B cell (primary cell): ENCODE data around the gene ZBTB8OS. TPM values are rescaled to one million over a fixed set of nuclear protein-coding genes. Genes with fewer than 3 reads are reported as not detected.
"Not testable (repeated sequence)": the region's sequence is repeated elsewhere in the genome, so short reads cannot be mapped to it uniquely, and the experiment has no call there.

Experiments used
- ATAC-seq: fragments of 200-7000 bp; cut with Tn5 transposase; one replicate; pipeline ENCODE4 v1.10.0; 2021; ENCODE audit warnings: low read depth, mild to moderate bottlenecking, moderate number of reproducible peaks, moderate library complexity
- CTCF ChIA-PET: fragments of 350-600 bp; sonication (Branson Sonifier 250); formaldehyde crosslinking; loops from one replicate; lab custom pipeline; 2021; ENCODE audit warnings: antibody characterized with exemption, inconsistent platforms; lab: Charles Lee
- POLR2A ChIA-PET: fragments of 350-600 bp; sonication (Branson Sonifier 250); formaldehyde crosslinking; loops from one replicate; lab custom pipeline; 2021; ENCODE audit warnings: antibody characterized with exemption; lab: Charles Lee
- DNase-seq: peaks from one replicate; pipeline ENCODE4 v3.0.0; 2013
- H2AFZ ChIP-seq: 2 replicates; pipeline ENCODE4 v1.6.1; 2012; ENCODE audit warnings: mild to moderate bottlenecking, low read depth, low read length; ENCODE audit not compliant: insufficient read depth, poor library complexity, severe bottlenecking
- H3K27ac ChIP-seq, 2 donors: 1 replicate in 1 of 2; 2 replicates in 1 of 2; pipeline ENCODE4 v1.5.1; 2012 to 2013; ENCODE audit warnings: low read length in 2 of 2, mild to moderate bottlenecking in 2 of 2, moderate library complexity in 1 of 2
- H3K27me3 ChIP-seq, 4 experiments: fragments of 200-600 bp in 1 of 4; sonication (generic) in 1 of 4; replicated peaks in 1 of 4; 1 replicate in 2 of 4; 2 replicates in 2 of 4; pipeline versions ENCODE4 v1.6.1 to v1.7.0; 2013 to 2016; ENCODE audit warnings: low read length in 3 of 4, mild to moderate bottlenecking in 2 of 4, mixed read lengths in 1 of 4, moderate library complexity in 1 of 4; ENCODE audit not compliant: insufficient read depth in 4 of 4, control insufficient read depth in 3 of 4; ENCODE audit errors: control extremely low read depth in 1 of 4
- H3K36me3 ChIP-seq, 2 experiments: replicated peaks in 1 of 2; 1 replicate in 1 of 2; 2 replicates in 1 of 2; pipeline versions ENCODE4 v1.6.1 to v1.7.1; 2013; ENCODE audit warnings: low read length in 1 of 2; ENCODE audit not compliant: insufficient read depth in 2 of 2, control insufficient read depth in 1 of 2; ENCODE audit errors: control extremely low read depth in 1 of 2, extremely low read depth in 1 of 2
- H3K4me1 ChIP-seq, 2 donors: fragments of 200-600 bp in 1 of 2; sonication (generic) in 1 of 2; 1 replicate in 1 of 2; 2 replicates in 1 of 2; pipeline versions ENCODE4 v1.5.1 to v1.6.1; 2013 to 2017; ENCODE audit warnings: low read length in 2 of 2; ENCODE audit not compliant: control insufficient read depth in 2 of 2, insufficient read depth in 2 of 2
- H3K4me2 ChIP-seq: replicated peaks from 2 replicates; pipeline ENCODE3; 2012; ENCODE audit warnings: mild to moderate bottlenecking, low read depth, low read length; ENCODE audit not compliant: poor library complexity, severe bottlenecking
- H3K4me3 ChIP-seq, 5 experiments: fragments of 200-600 bp in 1 of 5; sonication (generic) in 1 of 5; 1 replicate in 3 of 5; 2 replicates in 2 of 5; pipeline versions ENCODE4 v1.5.1 to v1.7.0; 2011 to 2016; ENCODE audit warnings: low read length in 4 of 5, mild to moderate bottlenecking in 4 of 5, low read depth in 2 of 5, control low read depth in 1 of 5, moderate library complexity in 1 of 5; ENCODE audit not compliant: insufficient read depth in 1 of 5; ENCODE audit errors: control extremely low read depth in 1 of 5, extremely low read depth in 1 of 5
- H3K79me2 ChIP-seq: fragments of 200-600 bp; sonication (generic); one replicate; pipeline ENCODE4 v1.6.0; 2016; ENCODE audit warnings: low read length; ENCODE audit not compliant: control insufficient read depth, insufficient read depth
- H3K9ac ChIP-seq: fragments of 200-600 bp; sonication (generic); 2 replicates; pipeline ENCODE4 v1.6.1; 2017; ENCODE audit warnings: mild to moderate bottlenecking, low read length, moderate library complexity
- H3K9me3 ChIP-seq, 3 donors: one replicate each; pipeline versions ENCODE4 v1.6.1 to v1.7.1; 2013; ENCODE audit warnings: low read length in 2 of 3; ENCODE audit not compliant: control insufficient read depth in 2 of 3, insufficient read depth in 1 of 3; ENCODE audit errors: control extremely low read depth in 1 of 3
- H4K20me1 ChIP-seq: 2 replicates; pipeline ENCODE4 v1.6.0; 2012; ENCODE audit warnings: mild to moderate bottlenecking, low read length; ENCODE audit not compliant: insufficient read depth, control insufficient read depth, poor library complexity, severe bottlenecking
- H3K27ac Mint-ChIP-seq: one replicate; pipeline ENCODE4 v1.8.0; 2021; ENCODE audit warnings: mixed read lengths
- H3K27me3 Mint-ChIP-seq: one replicate; pipeline ENCODE4 v1.8.0; 2021; ENCODE audit warnings: mixed read lengths
- H3K4me1 Mint-ChIP-seq: one replicate; pipeline ENCODE4 v1.8.0; 2021; ENCODE audit warnings: mixed read lengths
- H3K4me3 Mint-ChIP-seq: one replicate; pipeline ENCODE4 v1.8.0; 2021; ENCODE audit warnings: mixed read lengths
- H3K9me3 Mint-ChIP-seq: one replicate; pipeline ENCODE4 v1.8.0; 2022; ENCODE audit warnings: mixed read lengths; ENCODE audit not compliant: insufficient read depth
- CTCF ChIP-seq: fragments of 200-600 bp; IDR thresholded peaks from one replicate; pipeline ENCODE4 v1.8.0; 2022; ENCODE audit warnings: antibody characterized with exemption, mild to moderate bottlenecking
- EZH2 ChIP-seq: IDR thresholded peaks from 2 replicates; pipeline ENCODE4 v1.6.1; 2012; ENCODE audit warnings: borderline replicate concordance, low read depth, mild to moderate bottlenecking, moderate library complexity, low read length; ENCODE audit not compliant: insufficient read depth, poor library complexity, severe bottlenecking
- WGBS: methylation state at CpG from one replicate; pipeline ENCODE4 v1.1.5; 2013; ENCODE audit warnings: missing lambda C conversion rate; ENCODE audit not compliant: insufficient coverage; 5-methylcytosine and 5-hydroxymethylcytosine counted together
- intact Hi-C: fragments of 100-400 bp; cut with micrococcal nuclease; formaldehyde crosslinking; loops from one replicate; pipeline ENCODE4 v1.10.0; 2022
- polyA plus RNA-seq: library from polyadenylated mRNA; depleted of rRNA; stranded (reverse); fragments of >200 nt; gene quantifications from 2 replicates; pipeline ENCODE4 v1.2.3, GENCODE V29; 2012
- total RNA-seq, 2 donors: library from RNA; stranded (reverse); fragments of 120-200 nt in 1 of 2; gene quantifications; 1 replicate in 1 of 2; 2 replicates in 1 of 2; pipeline versions ENCODE4 v1.2.3 to v1.2.4, GENCODE V29; 2013 to 2022

The ZBTB8OS gene
- total and polyA plus RNA-seq, 2 donors (not counting 1 experiment from before 2014, with no cell fraction given): 35.1 to 50.9 TPM

- H3K4me3 Mint-ChIP-seq, H3K4me1 ChIP-seq, ATAC-seq, intact Hi-C loops, H3K27me3 ChIP-seq, H2AFZ ChIP-seq, H3K4me1 Mint-ChIP-seq, POLR2A ChIA-PET, H3K27ac Mint-ChIP-seq, H3K27ac ChIP-seq, H3K9ac ChIP-seq, H3K27me3 Mint-ChIP-seq, DNase-seq, H3K4me3 ChIP-seq, H3K9me3 Mint-ChIP-seq, H3K9me3 ChIP-seq, CTCF ChIA-PET, H3K4me2 ChIP-seq: not testable (repeated sequence)
- Histone ChIP-seq H3K79me2 (peaks cover 86% of the 10 kb centered on the region), H3K36me3 (peaks cover 0 to 12% of the 10 kb centered on the region in 2 experiments), H4K20me1 (peaks cover 39% of the 10 kb centered on the region)
- WGBS: 91% methylated on average over 5 of the region's 8 CpGs
Observed at GRCh38 chr1:32642292-32642827, 8.0 kb downstream of the ZBTB8OS start.

GRCh38 chr1:32639489-32640075 is 10.8 kb downstream of the ZBTB8OS start:
- Mint-ChIP-seq H3K9me3 (no peaks in the 10 kb centered on the region), H3K4me1 (peaks cover 1% of the 10 kb centered on the region), H3K27me3 (no peaks in the 10 kb centered on the region), H3K4me3 (no peak overlapping the region), H3K27ac (no peak overlapping the region)
- H3K9ac ChIP-seq: no peak overlapping the region
- no peaks in the 10 kb centered on the region for H3K9me3 ChIP-seq
- no peaks in the 10 kb centered on the region for H3K4me1 ChIP-seq
- H2AFZ ChIP-seq: no peak overlapping the region
- WGBS: 100% methylated on average over 1 of the region's 1 CpG
- H4K20me1 ChIP-seq: peaks cover 46% of the 10 kb centered on the region
- no peak overlapping the region for H3K4me3 ChIP-seq
- ATAC-seq (no peak), DNase-seq (no peak)
- TF ChIP-seq EZH2 (no peak), CTCF (no peak)
- peaks cover 85% of the 10 kb centered on the region for H3K79me2 ChIP-seq
- CTCF ChIA-PET: no interaction called here
- H3K27me3 ChIP-seq: no peaks in the 10 kb centered on the region
- H3K27ac ChIP-seq: no peak overlapping the region
- no peak overlapping the region for H3K4me2 ChIP-seq
- POLR2A ChIA-PET: interaction anchor here (0.7 to 0.9 kb wide), 2 partner anchors 11 to 54 kb away, joined by 3 to 4 read pairs; partner anchors contain the start of genes RBBP4 and ZBTB8OS
- intact Hi-C loops: no loop called here
- peaks cover 0 to 11% of the 10 kb centered on the region in 2 experiments for H3K36me3 ChIP-seq
